Heart left ventricle (tissue), 13 donors: ENCODE data around the gene IDH2.

Experiments used
- POLR2A ChIP-seq, 2 donors: fragments of 450-650 bp; IDR thresholded peaks; one replicate each; pipeline ENCODE4 v1.6.1; 2017; ENCODE audit warnings: antibody characterized with exemption in 2 of 2, mild to moderate bottlenecking in 2 of 2, moderate library complexity in 2 of 2
- TF ChIP-seq, protein P1 (sequence below), 12 donors: fragments of 200-600 bp; sonication (generic) in 4 of 12; IDR thresholded peaks; one replicate each; pipeline versions ENCODE4 v1.5.0 to v1.8.0; 2018 to 2022; ENCODE audit warnings: antibody characterized with exemption in 12 of 12, mild to moderate bottlenecking in 5 of 12
- donor health status: ischemic (EF 13 %, LVEDD 7.1; RV severe dilation, severe dysfunction).
- donor health status: DM: no; HTN: yes; CAD: no.
- donor health status: DM: no; HTN: no; CAD: no.
- donor health status: ischemic (EF 25% LVEDD 6.9; RV normal size, moderate dysfunction).
- donor health status: ischemic (EF 25% LVEDD 5.7; RV mildly dilated, moderate dysfunction).
- donor health status: ischemic (EF 35%, LVEDD 5.7; RV mildly dilated, moderate dysfunction).
- donor health status: nonischemic (EF 11% LVEDD 7.7; RV severe dilation, severe dysfunction).
- donor health status: DM: yes; HTN: yes; CAD: no.
- donor health status: PGD.
- donor health status: ischemic (EF 29% LVEDD 5.4; RV normal size, mild dysfunction).
- donor health status: nonischemic (EF 23%, LVEDD 6.1; RV moderate dilation, normal function).

DNA sequence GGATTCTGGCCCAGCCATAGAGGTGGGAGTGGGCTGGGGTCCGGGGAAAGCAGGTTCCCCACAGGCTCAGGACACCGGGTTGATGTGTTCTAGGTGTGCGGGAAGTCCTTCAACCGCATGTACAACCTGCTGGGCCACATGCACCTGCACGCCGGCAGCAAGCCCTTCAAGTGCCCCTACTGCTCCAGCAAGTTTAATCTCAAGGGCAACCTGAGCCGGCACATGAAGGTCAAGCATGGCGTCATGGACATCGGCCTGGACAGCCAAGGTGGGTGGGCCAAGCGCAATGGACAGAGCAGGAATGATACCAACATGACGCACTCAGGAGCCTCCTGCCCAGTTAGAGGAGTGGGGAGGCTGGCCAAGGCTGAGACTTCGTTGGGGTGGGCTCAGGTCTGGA, 28.2 kb downstream of the IDH2 start:
- no peak for TF ChIP-seq POLR2A (IDR thresholded peaks at IDR 0.05)
- TF ChIP-seq, protein P1, sequence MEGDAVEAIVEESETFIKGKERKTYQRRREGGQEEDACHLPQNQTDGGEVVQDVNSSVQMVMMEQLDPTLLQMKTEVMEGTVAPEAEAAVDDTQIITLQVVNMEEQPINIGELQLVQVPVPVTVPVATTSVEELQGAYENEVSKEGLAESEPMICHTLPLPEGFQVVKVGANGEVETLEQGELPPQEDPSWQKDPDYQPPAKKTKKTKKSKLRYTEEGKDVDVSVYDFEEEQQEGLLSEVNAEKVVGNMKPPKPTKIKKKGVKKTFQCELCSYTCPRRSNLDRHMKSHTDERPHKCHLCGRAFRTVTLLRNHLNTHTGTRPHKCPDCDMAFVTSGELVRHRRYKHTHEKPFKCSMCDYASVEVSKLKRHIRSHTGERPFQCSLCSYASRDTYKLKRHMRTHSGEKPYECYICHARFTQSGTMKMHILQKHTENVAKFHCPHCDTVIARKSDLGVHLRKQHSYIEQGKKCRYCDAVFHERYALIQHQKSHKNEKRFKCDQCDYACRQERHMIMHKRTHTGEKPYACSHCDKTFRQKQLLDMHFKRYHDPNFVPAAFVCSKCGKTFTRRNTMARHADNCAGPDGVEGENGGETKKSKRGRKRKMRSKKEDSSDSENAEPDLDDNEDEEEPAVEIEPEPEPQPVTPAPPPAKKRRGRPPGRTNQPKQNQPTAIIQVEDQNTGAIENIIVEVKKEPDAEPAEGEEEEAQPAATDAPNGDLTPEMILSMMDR (IDR thresholded peaks at IDR 0.05) = no peak
